Right hindlimb (tissue), 1 donor: ENCODE data around the gene SYNDIG1.

Source experiments
- DNase-seq: peaks from one replicate; pipeline ENCODE4 v3.0.0-alpha.2; 2018

SYNDIG1 gene

GRCh38 chr20:24699321-24700165 is 230.1 kb downstream of the SYNDIG1 start:
- DNase-seq, result no peak

DNA sequence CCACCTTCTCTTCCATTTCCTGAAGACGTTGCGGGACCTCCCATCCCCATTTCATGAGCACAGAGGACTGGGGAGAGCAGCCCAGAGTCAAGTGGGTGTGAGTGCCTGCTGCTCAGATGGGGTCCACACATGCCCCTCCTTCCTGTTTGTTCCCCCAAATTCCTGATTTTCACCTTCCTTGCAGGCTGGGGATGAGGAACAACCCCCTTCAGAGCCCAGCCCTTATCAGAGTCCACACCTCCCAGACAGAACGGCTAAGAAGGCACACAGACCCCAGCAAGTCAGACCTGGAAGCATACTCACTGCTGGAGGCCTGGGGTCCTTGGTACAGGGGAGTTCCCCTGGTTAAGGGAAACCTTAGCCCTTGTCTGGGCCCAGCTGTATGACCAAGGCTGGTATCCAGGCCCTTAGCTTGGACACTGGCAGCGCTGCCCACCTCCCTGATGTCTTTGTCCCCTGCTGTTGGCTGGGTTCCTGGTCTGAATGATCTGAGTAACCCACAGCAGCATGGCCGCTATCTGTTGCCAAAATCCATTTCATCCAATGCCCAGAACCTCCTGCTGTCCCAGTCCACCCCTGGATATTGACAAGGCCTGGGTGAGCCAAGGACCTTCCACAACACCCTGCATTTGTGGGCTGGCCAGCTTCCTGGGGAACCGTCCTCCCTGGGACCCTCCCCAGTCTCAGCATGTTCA is 230.9 kb downstream of the SYNDIG1 start:
- no peak for DNase-seq

GRCh38 chr20:24701027-24701426 is 231.6 kb downstream of the SYNDIG1 start:
- DNase-seq, result no peak

- DNase-seq, result no peak
Measured at GRCh38 chr20:24701668-24702067, 232.2 kb downstream of the SYNDIG1 start.

GRCh38 chr20:24702501-24703283 is 233.3 kb downstream of the SYNDIG1 start:
- no peak for DNase-seq

DNA sequence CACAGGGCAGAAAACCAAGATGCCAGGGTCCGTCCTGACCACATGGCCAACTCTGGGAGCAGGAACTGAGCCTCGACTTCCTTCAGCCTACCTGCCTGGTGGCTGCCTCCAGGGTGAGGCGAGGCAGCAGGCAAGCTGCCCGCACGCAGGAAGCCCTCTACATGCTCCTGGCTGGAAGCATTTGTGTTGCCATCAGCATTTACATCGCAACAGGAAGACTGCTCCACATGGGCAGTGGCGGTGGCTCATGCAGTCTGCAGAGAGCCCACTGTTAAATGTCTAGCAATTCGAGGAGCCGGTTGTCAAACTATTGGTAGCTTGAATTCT is 233.8 kb downstream of the SYNDIG1 start:
- DNase-seq, result no peak

- DNase-seq, result no peak
Measured at GRCh38 chr20:24704899-24705298, 235.5 kb downstream of the SYNDIG1 start.

GRCh38 chr20:24705486-24705885 is 236.1 kb downstream of the SYNDIG1 start:
- no peak for DNase-seq

- DNase-seq, result peak; percentile 64
Measured at GRCh38 chr20:24708411-24709295, 239.2 kb downstream of the SYNDIG1 start.
